GM18526 (cell line): ENCODE measurements around the gene PFKFB1.

ENCODE experiments used
- POLR2A ChIP-seq: IDR thresholded peaks from 3 replicates; pipeline ENCODE4 v1.6.1; 2011; ENCODE audit not compliant: insufficient read length; ENCODE audit errors: extremely low read depth

The PFKFB1 gene

DNA sequence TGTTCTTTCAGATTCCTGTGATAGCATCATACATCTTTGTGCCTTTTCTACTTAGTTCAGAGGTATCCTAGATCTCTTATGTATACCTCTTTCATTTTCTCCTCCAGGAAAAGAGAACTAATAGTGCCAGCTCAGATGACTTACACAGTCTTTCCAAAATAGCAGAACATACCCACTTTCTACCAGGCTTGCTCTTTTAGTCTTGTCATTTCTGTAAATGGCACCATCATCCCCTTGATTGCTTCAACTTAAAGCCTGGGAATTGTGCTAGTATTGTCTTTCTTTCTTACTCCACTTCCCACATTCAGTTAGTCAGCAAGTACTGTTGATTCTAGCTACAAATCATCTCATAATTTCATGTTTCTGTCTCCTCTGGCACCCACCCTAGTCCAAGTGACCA lies 11.3 kb upstream of the PFKFB1 start:
- TF ChIP-seq POLR2A: no peak

DNA sequence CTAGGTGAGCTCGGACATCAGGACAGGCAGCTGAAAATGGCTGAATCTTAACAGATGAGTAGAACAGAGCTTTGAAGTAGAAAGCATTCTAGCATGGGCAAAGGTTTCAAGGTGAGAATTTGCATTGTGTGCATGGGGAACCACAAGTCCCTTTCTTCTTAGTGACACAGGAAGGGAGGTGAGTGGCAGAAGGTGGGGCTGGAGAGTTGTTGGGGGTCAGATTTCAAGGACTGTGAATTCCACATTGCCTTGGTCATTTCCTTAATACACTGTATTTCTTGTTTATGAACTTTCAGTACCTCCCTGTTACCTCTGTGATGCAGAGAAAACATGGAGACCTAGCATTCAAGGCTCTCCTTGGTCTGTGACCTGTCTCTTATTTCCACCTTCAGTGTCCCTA lies 10.2 kb upstream of the PFKFB1 start:
- TF ChIP-seq POLR2A: no peak

GRCh38 chrX:54999717-55000598 lies 6.0 kb upstream of the PFKFB1 start, which contains the start of gene APEX2:
Gene APEX2, plus strand, starts transcription at chrX:55000363. Its CDS starts 60 bp downstream, at chrX:55000423.
- TF ChIP-seq POLR2A: peak; percentile 85

GRCh38 chrX:54995621-54996020 lies 1.6 kb upstream of the PFKFB1 start:
- TF ChIP-seq POLR2A: no peak

DNA sequence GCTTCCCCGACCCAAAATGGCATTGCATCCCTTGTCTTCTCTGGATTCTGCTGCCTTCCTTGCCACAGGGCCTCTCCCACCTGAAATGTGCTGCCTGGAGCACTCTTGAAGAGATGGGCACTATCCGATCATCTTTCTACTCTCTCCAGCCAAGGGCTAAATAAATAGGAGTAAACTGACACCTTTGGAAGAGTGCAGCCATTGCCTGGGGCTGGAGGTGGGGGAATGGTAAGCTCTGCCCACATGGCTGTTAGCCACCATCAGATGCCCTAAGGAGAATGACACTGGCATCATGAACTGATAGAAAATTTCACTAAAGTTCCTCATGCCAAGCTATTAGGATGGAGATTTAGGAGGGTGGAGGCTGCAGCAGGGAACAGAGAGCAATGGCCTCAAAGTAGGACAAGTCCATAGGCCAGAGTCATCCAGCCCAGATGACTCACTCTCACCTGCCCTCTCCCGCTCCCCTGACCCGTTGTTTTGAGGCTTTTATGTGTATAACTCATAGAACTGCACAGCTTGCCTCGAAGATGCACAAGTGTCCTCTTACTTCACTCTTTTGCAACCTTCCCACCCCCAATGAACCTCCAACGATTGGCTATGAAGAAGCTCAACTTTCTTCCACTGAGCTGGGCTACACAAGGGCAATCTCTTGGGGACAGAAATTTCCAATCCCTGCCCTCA lies 822 bp upstream of the PFKFB1 start:
- TF ChIP-seq POLR2A: no peak

DNA sequence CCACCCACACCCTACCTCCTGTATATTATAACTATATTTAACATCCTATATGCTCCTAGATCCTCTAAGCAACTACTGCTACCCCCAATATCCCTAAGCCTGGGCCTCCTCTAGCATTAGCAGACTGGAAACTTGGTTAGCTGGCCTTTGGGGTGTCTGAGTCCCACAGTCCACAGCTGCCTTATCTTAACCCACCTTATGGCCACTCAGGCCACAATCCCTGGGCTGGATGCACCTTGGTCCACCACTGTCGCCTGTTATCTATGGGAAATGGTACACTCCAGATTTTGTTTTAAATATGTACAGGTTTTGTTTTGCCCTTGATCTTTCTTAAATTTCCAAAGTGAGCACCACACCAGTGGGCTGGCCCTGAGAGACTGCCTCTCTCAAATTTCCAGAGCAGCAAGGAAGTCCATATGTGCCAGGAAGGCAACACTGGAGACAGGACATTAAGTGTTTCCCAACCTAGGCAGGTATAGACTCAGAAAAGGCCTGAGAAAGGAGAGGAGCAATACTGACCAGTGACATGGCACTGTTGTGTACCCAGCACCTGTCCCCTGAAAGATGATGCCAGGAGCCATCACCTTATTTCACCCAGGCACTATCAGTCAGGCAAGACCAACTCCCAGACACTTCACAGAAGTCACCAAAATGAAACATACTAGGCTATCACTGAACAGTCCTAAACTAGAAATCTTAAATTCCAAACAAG lies 921 bp downstream of the PFKFB1 start:
- no peak for TF ChIP-seq POLR2A

DNA sequence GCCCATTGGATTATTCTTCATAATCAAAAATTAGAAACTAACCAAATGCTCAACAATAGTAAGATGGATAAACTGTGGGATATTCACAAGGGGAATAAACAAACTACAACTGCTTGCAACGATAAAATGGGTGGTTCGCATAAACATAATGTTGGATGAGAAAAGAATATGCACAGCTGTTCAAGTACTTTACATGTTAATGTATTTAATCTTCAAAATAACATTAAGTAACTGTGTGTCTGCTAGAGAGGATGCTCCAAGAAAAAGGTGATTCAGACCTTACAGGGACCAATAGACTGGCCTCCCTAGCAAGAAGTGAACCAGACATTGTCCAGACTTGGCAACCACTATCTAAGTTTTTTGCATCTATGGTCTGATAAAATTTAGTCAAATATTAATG lies 2.3 kb downstream of the PFKFB1 start:
- no peak for TF ChIP-seq POLR2A

DNA sequence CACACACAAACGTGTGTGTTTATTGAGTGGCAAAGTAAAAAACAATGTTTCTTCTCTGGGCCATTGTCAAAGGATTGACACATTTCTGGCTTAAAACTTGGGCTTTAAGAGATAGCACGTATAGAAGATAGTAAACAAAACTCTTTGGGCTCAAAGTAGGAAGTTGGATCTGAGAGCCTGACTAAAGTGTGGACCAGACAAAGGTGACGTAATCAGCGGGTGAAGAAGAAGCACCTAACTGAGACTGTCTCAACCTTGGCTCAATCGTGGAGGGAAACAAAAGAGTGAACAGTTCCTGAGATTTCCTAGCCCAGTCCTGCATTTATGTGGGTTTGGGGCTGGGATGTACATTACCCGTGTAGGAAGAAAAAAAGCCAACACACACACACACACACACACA lies 13.7 kb downstream of the PFKFB1 start:
- TF ChIP-seq POLR2A: no peak

- TF ChIP-seq POLR2A: no peak
Observed at GRCh38 chrX:54979432-54979831, 14.6 kb downstream of the PFKFB1 start.

DNA sequence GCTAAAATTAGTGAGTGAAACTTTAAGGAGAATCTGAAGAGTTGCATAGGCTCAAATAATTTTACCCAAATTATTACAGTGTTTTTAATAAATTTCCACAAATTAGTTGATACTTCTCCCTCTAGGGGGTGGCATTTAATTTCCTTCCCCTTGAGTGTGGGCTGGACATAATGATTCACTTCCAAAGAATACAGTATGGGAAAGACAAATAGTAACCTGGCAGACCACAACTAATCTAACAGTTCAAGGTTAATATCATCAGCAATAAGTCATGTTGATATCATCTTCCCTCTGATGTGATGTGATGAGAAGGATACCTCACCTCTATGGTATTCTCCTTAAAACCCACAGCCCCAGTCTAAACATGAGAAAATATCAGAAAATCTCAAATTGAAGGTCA lies 15.5 kb downstream of the PFKFB1 start:
- TF ChIP-seq POLR2A: no peak

DNA sequence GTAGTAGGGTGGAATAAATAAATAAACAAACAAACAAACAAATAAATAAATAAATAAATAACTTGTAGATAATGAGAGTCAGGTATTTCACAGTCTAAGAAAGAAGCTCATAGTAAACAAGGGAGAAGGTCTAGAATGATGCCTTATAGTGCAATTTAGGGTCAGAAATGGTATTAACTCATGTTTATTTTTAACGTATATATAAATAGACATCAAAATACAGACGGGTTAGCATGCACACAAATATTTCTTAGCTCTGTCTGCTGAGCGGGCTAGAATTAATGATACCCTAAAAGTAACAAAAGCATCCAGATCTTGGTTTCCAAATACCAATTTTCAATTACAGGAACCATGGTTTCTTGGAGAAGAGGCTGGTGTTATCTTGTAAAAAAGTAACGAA lies 16.6 kb downstream of the PFKFB1 start:
- TF ChIP-seq POLR2A: no peak

- TF ChIP-seq POLR2A: no peak
Observed at GRCh38 chrX:54964766-54965497, 29.1 kb downstream of the PFKFB1 start.

GRCh38 chrX:54961750-54962149 lies 32.2 kb downstream of the PFKFB1 start:
- no peak for TF ChIP-seq POLR2A

GRCh38 chrX:54950730-54951375 lies 43.1 kb downstream of the PFKFB1 start:
- TF ChIP-seq POLR2A: no peak

DNA sequence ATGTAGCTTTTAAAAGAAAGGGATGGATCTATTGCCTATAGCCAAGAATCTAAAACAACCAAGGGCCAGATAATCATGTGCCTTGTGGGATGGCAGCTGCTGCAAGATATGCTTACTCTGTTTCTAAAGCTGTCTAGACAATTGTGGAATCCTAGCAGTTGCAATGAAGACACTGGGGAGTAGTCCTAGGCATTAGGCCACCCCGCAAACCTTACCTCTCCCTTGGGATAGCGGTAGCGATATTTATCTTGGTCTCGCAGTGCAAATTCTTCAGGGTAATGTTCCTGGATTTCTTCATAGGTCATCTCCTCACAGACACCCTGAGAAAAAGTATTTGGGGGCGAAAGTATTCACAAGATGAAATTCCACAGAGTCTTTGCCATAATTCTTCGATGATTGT lies 48.8 kb downstream of the PFKFB1 start:
- TF ChIP-seq POLR2A: no peak
